HepG2 (cell line): ENCODE data around the gene STRADB. TPM values are rescaled to one million over a fixed set of nuclear protein-coding genes. Genes with fewer than 3 reads are reported as not detected.

Source experiments
- CBX2 ChIP-seq, 2 experiments: fragments of 200-600 bp in 1 of 2; sonication (generic); formaldehyde crosslinking in 1 of 2; IDR thresholded peaks; 2 replicates each; pipeline versions ENCODE4 v1.7.0 to v1.8.1; 2018 to 2022; ENCODE audit warnings: low read depth in 2 of 2, low read length in 1 of 2, mild to moderate bottlenecking in 1 of 2, missing genetic modification reagents in 1 of 2
- GZF1 ChIP-seq: sonication (generic); formaldehyde crosslinking; IDR thresholded peaks from 2 replicates; pipeline ENCODE4 v1.5.1; 2020; ENCODE audit warnings: mild to moderate bottlenecking, missing genetic modification reagents
- HES4 ChIP-seq: sonication (generic); formaldehyde crosslinking; IDR thresholded peaks from 2 replicates; pipeline ENCODE4 v1.9.0; 2021; ENCODE audit warnings: mild to moderate bottlenecking, missing genetic modification reagents, borderline replicate concordance
- HIC2 ChIP-seq: sonication (generic); formaldehyde crosslinking; IDR thresholded peaks from 2 replicates; pipeline ENCODE4 v1.9.0; 2022; ENCODE audit warnings: low read depth, missing genetic modification reagents
- IRX3 ChIP-seq: sonication (generic); formaldehyde crosslinking; IDR thresholded peaks from 2 replicates; pipeline ENCODE4 v1.8.1; 2023; ENCODE audit warnings: mild to moderate bottlenecking, low read depth, missing genetic modification reagents, borderline replicate concordance
- NFAT5 ChIP-seq: sonication (generic); formaldehyde crosslinking; IDR thresholded peaks from 2 replicates; pipeline ENCODE4 v1.4.0; 2020; ENCODE audit warnings: missing genetic modification reagents
- NRL ChIP-seq: sonication (generic); formaldehyde crosslinking; IDR thresholded peaks from 2 replicates; pipeline ENCODE4 v1.5.0; 2020; ENCODE audit warnings: missing genetic modification reagents, mild to moderate bottlenecking, moderate library complexity, borderline replicate concordance
- RCOR2 ChIP-seq: IDR thresholded peaks from 2 replicates; pipeline ENCODE4 v1.6.1; 2016; ENCODE audit warnings: missing biosample characterization, missing genetic modification reagents
- SIX4 ChIP-seq: sonication (generic); formaldehyde crosslinking; IDR thresholded peaks from 2 replicates; pipeline ENCODE4 v1.4.0; 2020; ENCODE audit warnings: missing genetic modification reagents
- SPEN ChIP-seq: sonication (generic); formaldehyde crosslinking; IDR thresholded peaks from 2 replicates; pipeline ENCODE4 v1.5.1; 2020; ENCODE audit warnings: low read depth, mild to moderate bottlenecking, missing genetic modification reagents
- UBTF ChIP-seq: sonication (generic); formaldehyde crosslinking; IDR thresholded peaks from 2 replicates; pipeline ENCODE4 v1.4.0; 2020; ENCODE audit warnings: mild to moderate bottlenecking, missing genetic modification reagents
- ZBTB20 ChIP-seq: sonication (generic); formaldehyde crosslinking; IDR thresholded peaks from 2 replicates; pipeline ENCODE4 v1.8.1; 2023; ENCODE audit warnings: missing genetic modification reagents, low read depth, mild to moderate bottlenecking, borderline replicate concordance
- ZFP82 ChIP-seq: sonication (generic); formaldehyde crosslinking; IDR thresholded peaks from 2 replicates; pipeline ENCODE4 v1.5.1; 2020; ENCODE audit warnings: mild to moderate bottlenecking, missing genetic modification reagents, borderline replicate concordance
- ZNF280D ChIP-seq: sonication (generic); formaldehyde crosslinking; IDR thresholded peaks from 2 replicates; pipeline ENCODE4 v1.5.1; 2020; ENCODE audit warnings: mild to moderate bottlenecking, missing genetic modification reagents
- polyA plus RNA-seq, 8 experiments: library from polyadenylated mRNA; depleted of rRNA in 3 of 8; stranded (reverse) in 7 of 8; unstranded in 1 of 8; fragments of >200 nt; fragmentation: Illumina TruSeq in 4 of 8; extraction: Trizol in 4 of 8; gene quantifications; 2 replicates each; pipeline versions ENCODE4 v1.2.1 to v1.2.3, GENCODE V29; 2011 to 2016; ENCODE audit warnings: low read depth in 4 of 8, missing spikeins in 1 of 8, mixed read lengths in 1 of 8; ENCODE audit not compliant: insufficient read depth in 1 of 8
- total RNA-seq, 5 experiments: library from RNA; depleted of rRNA; stranded (reverse); fragments of >200 nt; fragmentation: Illumina TruSeq; extraction: Trizol; gene quantifications; 2 replicates each; pipeline ENCODE4 v1.2.3, GENCODE V29; 2016; ENCODE audit warnings: low read depth in 1 of 5

The STRADB gene
- total and polyA plus RNA-seq, 2 of the 13 experiments (the other 11 are each of a cell fraction or from before 2014, with no cell fraction given), result 34.1 to 66.6 TPM

GRCh38 chr2:201452058-201452921 lies 750 bp downstream of the STRADB start (continued):
- TF ChIP-seq ZBTB20 (CRISPR knock-in tag) (no peak), ZNF280D (CRISPR knock-in tag) (no peak; the same call in 1 of the 2 replicates), GZF1 (CRISPR knock-in tag) (no peak), IRX3 (CRISPR knock-in tag) (peak; percentile 90; the same call in 1 of the 2 replicates), UBTF (peak; percentile 76; the same call in 1 of the 2 replicates), HES4 (0 out of 2 replicates have a peak, but pooled peaks have one; percentile 5), RCOR2 (CRISPR knock-in tag) (no peak), HIC2 (CRISPR knock-in tag) (no peak), NRL (no peak), NFAT5 (CRISPR knock-in tag) (no peak), SIX4 (CRISPR knock-in tag) (no peak), SPEN (CRISPR knock-in tag) (no peak), ZFP82 (CRISPR knock-in tag) (peak; percentile 66; the same call in 1 of the 2 replicates), CBX2 (IDR thresholded peaks at IDR 0.05; ENCODE audit: low read depth, low read length) (no peak), CBX2 (CRISPR knock-in tag; IDR thresholded peaks at IDR 0.05; ENCODE audit: low read depth) (0 out of 2 replicates have a peak, but pooled peaks have one; percentile 34)
